SK-N-MC (cell line): ENCODE data around the gene WDCP.

Experiments used
- EZH2 ChIP-seq: fragments of 200-600 bp; sonication (generic); IDR thresholded peaks from one replicate; pipeline ENCODE4 v1.6.1; 2017; ENCODE audit warnings: antibody characterized with exemption
- FOXP2 ChIP-seq: optimal IDR thresholded peaks from 2 replicates; pipeline ENCODE3; 2011; ENCODE audit warnings: mild to moderate bottlenecking, moderate library complexity; ENCODE audit not compliant: insufficient read depth; ENCODE audit errors: extremely low read length, control extremely low read depth
- POLR2AphosphoS5 ChIP-seq: IDR thresholded peaks from 2 replicates; pipeline ENCODE4 v1.6.1; 2012; ENCODE audit warnings: mild to moderate bottlenecking, low read depth, low read length, borderline replicate concordance

DNA sequence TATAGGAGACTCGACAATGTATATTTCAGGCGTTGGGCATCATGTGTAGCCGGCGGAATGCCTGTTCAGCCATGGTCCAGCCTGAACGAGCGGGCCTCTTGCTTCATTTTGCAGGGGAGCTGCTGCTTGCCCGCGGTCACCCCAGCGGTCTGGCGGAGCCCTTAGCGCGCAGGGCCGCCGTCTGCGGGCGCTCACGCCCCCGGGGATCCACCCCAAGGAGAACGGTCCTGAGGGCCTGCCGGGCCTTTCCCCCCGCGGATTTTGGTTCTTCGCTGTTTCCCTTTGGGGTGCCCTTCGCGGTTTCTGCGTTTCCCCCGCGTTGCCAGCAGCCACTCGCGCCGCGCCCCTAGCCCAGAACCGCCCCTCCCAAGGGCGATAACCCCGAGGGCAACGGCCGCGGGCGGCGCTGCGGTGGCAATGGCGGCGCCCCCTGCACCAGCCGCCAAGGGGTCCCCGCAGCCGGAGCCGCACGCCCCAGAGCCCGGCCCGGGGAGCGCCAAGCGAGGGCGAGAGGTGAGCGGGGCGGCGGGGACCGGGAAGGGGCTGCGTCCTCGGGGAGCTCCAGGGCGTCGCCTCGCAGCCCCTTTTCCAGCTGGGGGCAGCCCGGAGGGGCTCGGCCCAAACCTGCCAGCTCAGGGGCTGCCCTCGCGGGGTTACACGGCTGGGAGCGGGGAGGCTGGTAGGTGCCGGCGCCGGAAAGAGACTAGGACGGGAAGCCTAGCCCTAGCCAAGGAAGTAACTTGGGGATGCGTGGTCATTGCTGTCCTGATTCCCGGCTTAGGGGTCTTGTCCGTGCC lies 37.3 kb downstream of the WDCP start, which contains the start of gene MFSD2B:
- no peak for TF ChIP-seq EZH2
- TF ChIP-seq POLR2AphosphoS5: no peak
- TF ChIP-seq FOXP2: no peak
